Lower leg skin (tissue), 3 donors: ENCODE measurements around the gene TFRC.
"Not testable (repeated sequence)": the region's sequence is repeated elsewhere in the genome, so short reads cannot be mapped to it uniquely, and the experiment has no call there.

Source experiments
- CTCF ChIP-seq, 3 donors: fragments of 450-650 bp; IDR thresholded peaks; one replicate each; pipeline ENCODE4 v1.5.1; 2016; ENCODE audit warnings: antibody characterized with exemption in 3 of 3, mild to moderate bottlenecking in 3 of 3, moderate library complexity in 2 of 3
- POLR2A ChIP-seq, 2 donors: fragments of 450-650 bp; IDR thresholded peaks; one replicate each; pipeline ENCODE4 v1.6.1; 2016 to 2017; ENCODE audit warnings: antibody characterized with exemption in 2 of 2, mild to moderate bottlenecking in 1 of 2, moderate library complexity in 1 of 2

DNA sequence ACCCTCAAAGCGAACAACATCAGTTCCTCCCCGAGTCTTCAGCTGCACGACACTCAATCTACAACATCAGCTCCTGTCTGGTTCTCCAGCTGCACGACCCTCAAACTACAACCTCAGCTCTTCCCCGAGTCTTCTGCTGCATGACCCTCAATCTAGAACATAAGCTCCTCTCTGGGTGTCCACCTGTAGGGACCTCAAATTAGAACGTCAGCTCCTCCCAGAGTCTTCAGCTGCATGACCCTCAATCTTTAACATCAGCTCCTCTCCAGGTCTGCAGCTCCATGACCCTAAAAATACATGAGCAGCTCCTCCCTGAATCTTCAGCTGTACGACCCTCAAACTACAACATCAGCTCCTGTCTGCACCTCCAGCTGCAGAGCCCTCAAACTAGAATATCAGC lies 80.7 kb downstream of the TFRC start:
- TF ChIP-seq CTCF, POLR2A (IDR thresholded peaks at IDR 0.05): not testable (repeated sequence)
